Endothelial cell of umbilical vein (primary cell): ENCODE data around the gene VAC14. TPM values are rescaled to one million over a fixed set of nuclear protein-coding genes. Genes with fewer than 3 reads are reported as not detected.

ENCODE experiments used
- BruUV-seq: library from RNA; stranded (reverse); fragments of 400-500 nt; replicated peaks from 2 replicates; lab custom pipeline; 2021; lab: Mats Ljungman, UMichigan
- CTCF ChIA-PET: fragments of 300-600, 350-600 bp; sonication (Branson Sonifier 250); formaldehyde crosslinking; loops from one replicate; lab custom pipeline; 2021; ENCODE audit warnings: antibody characterized with exemption, inconsistent platforms; lab: Charles Lee
- POLR2A ChIA-PET: fragments of 300-600, 350-600 bp; sonication (Branson Sonifier 250); formaldehyde crosslinking; loops from one replicate; lab custom pipeline; 2021; ENCODE audit warnings: antibody characterized with exemption, inconsistent platforms; lab: Charles Lee
- DNase-seq: peaks from one replicate; pipeline ENCODE4 v3.0.0-alpha.2; 2011; ENCODE audit warnings: low read depth, low spot score
- FAIRE-seq: peaks from 2 replicates; lab custom pipeline; 2011; peaks lifted over from hg19 to GRCh38; lab: Jason Lieb, UNC
- H2AFZ ChIP-seq: 2 replicates; pipeline ENCODE4 v1.6.0; 2012; ENCODE audit warnings: low read depth, low read length, control low read depth, inconsistent platforms
- H3K27ac ChIP-seq: 2 replicates; pipeline ENCODE4 v1.5.1; 2011; ENCODE audit warnings: low read depth, mild to moderate bottlenecking, control low read depth, low read length, moderate library complexity; ENCODE audit not compliant: insufficient read depth
- H3K27me3 ChIP-seq, 2 experiments: 2 replicates each; pipeline versions ENCODE4 v1.6.0 to v1.6.1; 2011; ENCODE audit warnings: low read length in 2 of 2, mixed read lengths in 1 of 2; ENCODE audit not compliant: control insufficient read depth in 2 of 2, insufficient read depth in 2 of 2
- H3K36me3 ChIP-seq, 2 experiments: 2 replicates in 1 of 2; 3 replicates in 1 of 2; pipeline ENCODE4 v1.5.1; 2011; ENCODE audit warnings: low read length in 2 of 2, mild to moderate bottlenecking in 1 of 2, moderate library complexity in 1 of 2; ENCODE audit not compliant: control insufficient read depth in 2 of 2, insufficient read depth in 2 of 2; ENCODE audit errors: extremely low read depth in 1 of 2
- H3K4me1 ChIP-seq: 3 replicates; pipeline ENCODE4 v1.5.1; 2011; ENCODE audit warnings: mild to moderate bottlenecking, low read length; ENCODE audit not compliant: control insufficient read depth, insufficient read depth; ENCODE audit errors: extremely low read depth
- H3K4me2 ChIP-seq: 2 replicates; pipeline ENCODE4 v1.6.1; 2011; ENCODE audit warnings: low read length, control low read depth, mixed read lengths; ENCODE audit not compliant: insufficient read depth
- H3K4me3 ChIP-seq, 3 experiments: fragments of 200-600 bp in 1 of 3; sonication (generic), shearing (Covaris generic) in 1 of 3; replicated peaks in 1 of 3; 2 replicates each; pipeline ENCODE4 v1.5.1; 2011 to 2016; ENCODE audit warnings: control low read depth in 3 of 3, low read length in 3 of 3, mild to moderate bottlenecking in 2 of 3, inconsistent platforms in 1 of 3, low read depth in 1 of 3, moderate library complexity in 1 of 3; ENCODE audit not compliant: insufficient read depth in 1 of 3
- H3K79me2 ChIP-seq: 2 replicates; pipeline ENCODE4 v1.6.0; 2012; ENCODE audit warnings: low read length, inconsistent platforms; ENCODE audit not compliant: control insufficient read depth, insufficient read depth
- H3K9ac ChIP-seq: replicated peaks from 2 replicates; pipeline ENCODE3; 2011; ENCODE audit warnings: low read length, control low read depth; ENCODE audit not compliant: insufficient read depth; ENCODE audit errors: extremely low read depth
- H3K9me1 ChIP-seq: replicated peaks from 3 replicates; pipeline ENCODE4 v1.6.0; 2011; ENCODE audit warnings: mild to moderate bottlenecking, low read length; ENCODE audit not compliant: control insufficient read depth, insufficient read depth; ENCODE audit errors: extremely low read depth
- H3K9me3 ChIP-seq: replicated peaks from 2 replicates; pipeline ENCODE4 v1.5.1; 2012; ENCODE audit warnings: low read length, inconsistent platforms; ENCODE audit not compliant: control insufficient read depth, insufficient read depth
- H4K20me1 ChIP-seq: replicated peaks from 2 replicates; pipeline ENCODE3; 2011; ENCODE audit warnings: mild to moderate bottlenecking, low read length; ENCODE audit not compliant: control insufficient read depth, insufficient read depth; ENCODE audit errors: extremely low read depth
- EZH2 ChIP-seq: IDR thresholded peaks from 2 replicates; pipeline ENCODE4 v1.6.1; 2012; ENCODE audit warnings: borderline replicate concordance, low read depth, mild to moderate bottlenecking, moderate library complexity, low read length, inconsistent platforms; ENCODE audit not compliant: severe bottlenecking
- MAX ChIP-seq: IDR thresholded peaks from 2 replicates; pipeline ENCODE4 v1.6.1; 2011; ENCODE audit not compliant: insufficient read depth, insufficient read length
- POLR2A ChIP-seq: IDR thresholded peaks from 2 replicates; pipeline ENCODE4 v1.6.1; 2012; ENCODE audit warnings: low read depth, mild to moderate bottlenecking, control low read depth, low read length
- POLR2AphosphoS5 ChIP-seq: IDR thresholded peaks from 2 replicates; pipeline ENCODE4 v1.6.1; 2012; ENCODE audit warnings: low read depth, mild to moderate bottlenecking, control low read depth, low read length, moderate library complexity; ENCODE audit not compliant: insufficient read depth
- dilution Hi-C: fragments of 300-500 bp; cut with MboI; formaldehyde crosslinking; loops from one replicate; pipeline ENCODE4 v1.15.0; 2019; ENCODE audit warnings: low sequenced_read_pairs; ENCODE audit not compliant: extremely low pct_ligation_motif_present
- intact Hi-C: fragments of 100-400 bp; cut with micrococcal nuclease; formaldehyde crosslinking; loops from one replicate; pipeline ENCODE4 v1.10.0; 2022
- polyA plus RNA-seq, 4 experiments: library from polyadenylated mRNA; depleted of rRNA in 3 of 4; stranded (reverse) in 3 of 4; unstranded in 1 of 4; fragments of >200 nt; gene quantifications; 2 replicates each; pipeline versions ENCODE4 v1.2.1 to v1.2.3, GENCODE V29; 2011 to 2012; ENCODE audit warnings: missing spikeins in 1 of 4
- total RNA-seq: library from RNA; stranded (reverse); gene quantifications from 2 replicates; pipeline ENCODE4 v1.2.3, GENCODE V29; 2021

The VAC14 gene
- total and polyA plus RNA-seq, 2 donors (not counting 3 experiments of a cell fraction or from before 2014, with no cell fraction given) = 37.6 to 57.9 TPM

GRCh38 chr16:70759666-70760065, 41.3 kb downstream of the VAC14 start:
- Histone ChIP-seq H3K4me3 (no peak overlapping the region), H3K4me1 (peaks cover 3% of the 10 kb centered on the region), H3K4me2 (no peak overlapping the region), H2AFZ (no peak overlapping the region), H3K9ac (no peak overlapping the region), H3K9me3 (no peaks in the 10 kb centered on the region), H3K27ac (no peak overlapping the region), H3K9me1 (no peaks in the 10 kb centered on the region), H3K36me3 (peaks cover 0 to 9% of the 10 kb centered on the region in 2 experiments), H4K20me1 (no peaks in the 10 kb centered on the region), H3K27me3 (no peaks in the 10 kb centered on the region), H3K79me2 (no peaks in the 10 kb centered on the region)
- TF ChIP-seq EZH2 (no peak), POLR2AphosphoS5 (no peak), POLR2A (no peak), MAX (no peak)
- ChIA-PET CTCF (interaction anchor here (1.6 to 2.2 kb wide), 2 partner anchors 9 to 80 kb away, joined by 7 to 8 read pairs; no protein-coding TSS in a partner anchor), POLR2A (no interaction called here)
- DNase-seq = no peak
- intact Hi-C loops (no loop called here), dilution Hi-C loops (no loop called here)
- no TSS peak for BruUV-seq
- no peak for FAIRE-seq

GRCh38 chr16:70758786-70759185, 42.2 kb downstream of the VAC14 start:
- intact Hi-C loops (no loop called here), dilution Hi-C loops (no loop called here)
- FAIRE-seq (no peak), DNase-seq (no peak)
- no peaks in the 10 kb centered on the region for H3K9me1 ChIP-seq
- no TSS peak for BruUV-seq
- H3K9me3 ChIP-seq = no peaks in the 10 kb centered on the region
- CTCF ChIA-PET = no interaction called here
- no peak overlapping the region for H2AFZ ChIP-seq
- H3K4me3 ChIP-seq = no peak overlapping the region
- peaks cover 0 to 9% of the 10 kb centered on the region in 2 experiments for H3K36me3 ChIP-seq
- POLR2A ChIA-PET = no interaction called here
- H3K27me3 ChIP-seq = no peaks in the 10 kb centered on the region
- H3K4me1 ChIP-seq = peaks cover 3% of the 10 kb centered on the region
- no peak overlapping the region for H3K4me2 ChIP-seq
- H3K27ac ChIP-seq = no peak overlapping the region
- no peaks in the 10 kb centered on the region for H3K79me2 ChIP-seq
- no peaks in the 10 kb centered on the region for H4K20me1 ChIP-seq
- H3K9ac ChIP-seq = no peak overlapping the region
- no peak for TF ChIP-seq MAX
